ENCODE measurements around the gene TMEM239. TPM values are rescaled to one million over a fixed set of nuclear protein-coding genes. Genes with fewer than 3 reads are reported as not detected.
A peak's percentile ranks its signal among the peaks of the same experiment; 100 is the strongest.

The TMEM239 gene
- total RNA-seq, 1 donor, result 0.43 TPM

DNA sequence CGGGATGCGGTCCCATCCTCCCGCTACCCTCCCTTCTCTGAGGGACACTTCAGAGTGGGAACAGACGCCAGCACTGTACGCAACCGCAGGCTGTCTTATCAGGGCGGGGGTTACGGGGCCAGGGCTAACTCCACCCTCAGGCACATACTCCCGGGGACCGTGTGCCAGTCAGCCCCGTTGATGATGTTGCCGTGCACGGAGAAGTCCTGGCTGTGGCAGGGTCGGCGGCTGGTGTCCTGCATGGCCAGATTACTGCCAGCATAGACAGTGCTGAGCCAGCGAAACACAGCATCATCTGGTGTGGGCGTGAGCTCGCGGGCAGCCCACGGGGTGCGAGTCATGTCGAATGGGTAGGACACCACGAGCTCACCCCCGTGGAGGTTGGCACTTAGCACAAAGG is 20.7 kb upstream of the TMEM239 start:
- H3K4me3 ChIP-seq (ENCODE audit: low read depth, low read length), result no peak overlapping the region
- TF ChIP-seq, protein P1, sequence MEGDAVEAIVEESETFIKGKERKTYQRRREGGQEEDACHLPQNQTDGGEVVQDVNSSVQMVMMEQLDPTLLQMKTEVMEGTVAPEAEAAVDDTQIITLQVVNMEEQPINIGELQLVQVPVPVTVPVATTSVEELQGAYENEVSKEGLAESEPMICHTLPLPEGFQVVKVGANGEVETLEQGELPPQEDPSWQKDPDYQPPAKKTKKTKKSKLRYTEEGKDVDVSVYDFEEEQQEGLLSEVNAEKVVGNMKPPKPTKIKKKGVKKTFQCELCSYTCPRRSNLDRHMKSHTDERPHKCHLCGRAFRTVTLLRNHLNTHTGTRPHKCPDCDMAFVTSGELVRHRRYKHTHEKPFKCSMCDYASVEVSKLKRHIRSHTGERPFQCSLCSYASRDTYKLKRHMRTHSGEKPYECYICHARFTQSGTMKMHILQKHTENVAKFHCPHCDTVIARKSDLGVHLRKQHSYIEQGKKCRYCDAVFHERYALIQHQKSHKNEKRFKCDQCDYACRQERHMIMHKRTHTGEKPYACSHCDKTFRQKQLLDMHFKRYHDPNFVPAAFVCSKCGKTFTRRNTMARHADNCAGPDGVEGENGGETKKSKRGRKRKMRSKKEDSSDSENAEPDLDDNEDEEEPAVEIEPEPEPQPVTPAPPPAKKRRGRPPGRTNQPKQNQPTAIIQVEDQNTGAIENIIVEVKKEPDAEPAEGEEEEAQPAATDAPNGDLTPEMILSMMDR (IDR thresholded peaks at IDR 0.05; ENCODE audit: insufficient read depth, low read depth, low read length), result no peak
- no peak for DNase-seq (ENCODE audit: low read depth)

- TF ChIP-seq, protein P1 (IDR thresholded peaks at IDR 0.05; ENCODE audit: insufficient read depth, low read depth, low read length), result no peak
- DNase-seq (ENCODE audit: low read depth), result no peak
- H3K4me3 ChIP-seq (ENCODE audit: low read depth, low read length), result no peak overlapping the region
These were observed 20.0 kb upstream of the TMEM239 start for GRCh38 chr20:2796011-2796660.

DNA sequence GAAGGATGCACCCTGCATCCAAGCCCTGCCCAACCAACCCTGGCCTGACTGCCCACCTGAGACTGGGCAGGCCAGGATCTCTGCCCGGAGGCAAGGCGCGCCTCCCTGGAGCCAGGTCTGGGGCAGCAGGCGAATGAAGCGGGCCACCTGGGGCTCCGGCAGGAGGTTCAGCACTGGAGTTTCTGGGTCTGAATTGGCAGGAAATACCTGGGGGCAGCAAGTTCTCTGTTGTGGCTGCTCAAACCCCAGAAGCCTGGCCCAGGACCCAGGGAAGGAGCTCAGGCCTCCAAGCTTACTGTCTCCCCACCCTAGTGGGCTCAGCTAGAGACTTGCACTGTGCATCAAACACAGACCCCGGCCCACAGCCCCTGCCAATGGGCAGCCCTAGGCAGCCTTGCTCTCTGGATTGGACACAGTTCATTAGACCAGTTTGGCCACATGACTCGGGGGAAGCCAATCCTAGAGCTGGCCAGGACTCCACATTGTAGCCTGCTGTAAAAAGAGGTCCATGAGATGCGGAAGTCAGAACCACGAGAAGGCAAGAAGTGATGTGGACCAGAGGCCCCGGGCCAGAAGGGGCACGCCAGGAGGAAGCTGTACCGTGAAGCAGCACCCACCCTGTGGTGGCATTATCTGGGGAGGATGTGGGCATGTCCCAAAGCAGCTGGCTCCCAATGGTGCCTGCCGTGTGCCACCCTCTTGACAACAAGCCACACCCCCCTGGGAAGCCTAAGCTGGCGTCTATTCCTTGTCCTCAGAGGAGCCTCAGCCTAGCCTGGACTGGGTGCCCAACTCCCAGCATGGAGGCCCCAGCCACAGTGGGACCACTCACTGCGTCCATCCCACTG is 18.8 kb upstream of the TMEM239 start:
- no peak for DNase-seq (ENCODE audit: low read depth)
- no peak overlapping the region for H3K4me3 ChIP-seq (ENCODE audit: low read depth, low read length)
- TF ChIP-seq, protein P1 (IDR thresholded peaks at IDR 0.05; ENCODE audit: insufficient read depth, low read depth, low read length), result no peak

DNA sequence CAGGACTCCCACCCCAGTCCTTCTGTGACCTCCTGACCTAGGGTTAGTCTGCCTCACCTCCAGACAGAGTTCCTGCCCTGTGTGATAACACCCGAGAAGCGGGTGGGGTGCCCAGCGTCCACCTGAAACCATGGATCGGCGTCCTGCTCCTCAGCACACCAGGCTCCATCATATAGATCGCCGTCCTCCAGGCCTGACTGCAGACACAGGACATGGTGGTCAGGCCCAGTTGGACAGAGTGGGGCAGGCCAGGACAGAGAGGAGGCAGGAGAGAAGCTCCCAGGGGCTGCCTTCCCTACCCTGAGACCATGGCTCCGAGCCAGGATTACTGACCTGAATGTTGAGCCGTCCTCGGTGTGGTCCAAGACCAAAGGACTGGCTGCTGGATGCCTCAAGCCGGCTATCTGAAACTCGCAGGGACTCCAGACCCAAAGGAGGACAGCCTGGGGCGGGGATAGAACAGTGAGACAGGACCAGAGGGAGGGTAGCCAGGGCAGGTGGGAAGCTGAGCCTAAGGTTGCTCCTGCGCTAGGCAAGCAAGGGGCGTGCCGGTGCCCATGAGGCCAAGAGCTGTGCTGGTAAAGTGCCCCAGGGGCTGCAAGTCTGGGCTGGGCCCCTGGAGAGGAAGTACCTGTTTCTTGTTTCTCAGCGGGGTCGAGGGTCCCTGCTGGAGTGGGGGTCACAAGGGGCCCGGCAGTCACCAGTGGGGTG is 17.9 kb upstream of the TMEM239 start:
- H3K4me3 ChIP-seq (ENCODE audit: low read depth, low read length), result no peak overlapping the region
- TF ChIP-seq, protein P1 (IDR thresholded peaks at IDR 0.05; ENCODE audit: insufficient read depth, low read depth, low read length), result no peak
- DNase-seq (ENCODE audit: low read depth), result no peak

GRCh38 chr20:2798814-2799213 is 17.4 kb upstream of the TMEM239 start:
- H3K4me3 ChIP-seq (ENCODE audit: low read depth, low read length), result no peak overlapping the region
- TF ChIP-seq, protein P1 (IDR thresholded peaks at IDR 0.05; ENCODE audit: insufficient read depth, low read depth, low read length), result no peak
- no peak for DNase-seq (ENCODE audit: low read depth)

- peak overlapping the region; percentile 58 for H3K4me3 ChIP-seq (ENCODE audit: low read depth, low read length)
- TF ChIP-seq, protein P1 (IDR thresholded peaks at IDR 0.05; ENCODE audit: insufficient read depth, low read depth, low read length), result no peak
- DNase-seq (ENCODE audit: low read depth), result no peak
These were observed 16.9 kb upstream of the TMEM239 start for GRCh38 chr20:2799271-2799670.

All from fibroblast of villous mesenchyme (primary cell).